ENCODE results near the gene MCAT. TPM values are rescaled to one million over a fixed set of nuclear protein-coding genes. Genes with fewer than 3 reads are reported as not detected.
"Not testable (repeated sequence)": the region's sequence is repeated elsewhere in the genome, so short reads cannot be mapped to it uniquely, and the experiment has no call there.

Gene MCAT
- total RNA-seq, 1 donor from 2014 or later: 22.8 TPM

- DNase-seq (ENCODE audit: extremely low spot score in 2 of 2): no peak
- Histone ChIP-seq H3K4me3 (peak overlapping the region; percentile 52 to 58), H3K4me1 (peaks cover 26% of the 10 kb centered on the region), H3K9me3 (no peaks in the 10 kb centered on the region), H3K36me3 (no peaks in the 10 kb centered on the region), H3K27me3 (no peaks in the 10 kb centered on the region), H3K27ac (peak overlapping the region; percentile 30)
- intact Hi-C loops (cut with DNase I): no loop called here
- TF ChIP-seq POLR2A (IDR thresholded peaks at IDR 0.05) (no peak), CTCF (IDR thresholded peaks at IDR 0.05) (no peak), POLR2AphosphoS5 (IDR thresholded peaks at IDR 0.05; ENCODE audit: insufficient read depth in 1 of 2, low read depth in 1 of 2) (no peak)
These were observed 32.1 kb downstream of the MCAT start for GRCh38 chr22:43110927-43111623.

- peak within 1 kb of the TSS; percentile 30 for H3K27ac ChIP-seq
- TF ChIP-seq POLR2AphosphoS5 (IDR thresholded peaks at IDR 0.05; ENCODE audit: insufficient read depth in 1 of 2, low read depth in 1 of 2): no peak
These were observed 32.7 kb downstream of the MCAT start, which contains the start of gene BIK for GRCh38 chr22:43110444-43110926. BIK (plus strand) TSS chr22:43110750; CDS start chr22:43124023, 13,273 bp downstream.

GRCh38 chr22:43109921-43110443, 33.2 kb downstream of the MCAT start:
- Histone ChIP-seq H3K4me1 (peaks cover 26% of the 10 kb centered on the region), H3K27me3 (no peaks in the 10 kb centered on the region), H3K27ac (no peak overlapping the region), H3K4me3 (peak overlapping the region; percentile 52 to 58), H3K9me3 (no peaks in the 10 kb centered on the region), H3K36me3 (no peaks in the 10 kb centered on the region)
- intact Hi-C loops (cut with DNase I): no loop called here
- no peak for DNase-seq (ENCODE audit: extremely low spot score in 2 of 2)
- TF ChIP-seq POLR2A (IDR thresholded peaks at IDR 0.05): no peak

More at GRCh38 chr22:43110444-43110926, 32.7 kb downstream of the MCAT start, which contains the start of gene BIK:
- Histone ChIP-seq H3K4me3 (peak within 1 kb of the TSS; percentile 52 to 58), H3K36me3 (no peaks in the 10 kb centered on the region), H3K27me3 (no peaks in the 10 kb centered on the region), H3K4me1 (peaks cover 26% of the 10 kb centered on the region), H3K9me3 (no peaks in the 10 kb centered on the region)
- no peak for DNase-seq (ENCODE audit: extremely low spot score in 2 of 2)
- intact Hi-C loops (cut with DNase I): no loop called here

GRCh38 chr22:43109511-43109910, 33.7 kb downstream of the MCAT start:
- TF ChIP-seq CTCF (IDR thresholded peaks at IDR 0.05) (no peak), POLR2A (IDR thresholded peaks at IDR 0.05) (no peak), POLR2AphosphoS5 (IDR thresholded peaks at IDR 0.05; ENCODE audit: insufficient read depth in 1 of 2, low read depth in 1 of 2) (no peak)
- peaks cover 26% of the 10 kb centered on the region for H3K4me1 ChIP-seq
- intact Hi-C loops (cut with DNase I): no loop called here
- no peaks in the 10 kb centered on the region for H3K36me3 ChIP-seq
- no peaks in the 10 kb centered on the region for H3K27me3 ChIP-seq
- no peak overlapping the region for H3K4me3 ChIP-seq
- H3K9me3 ChIP-seq: no peaks in the 10 kb centered on the region
- no peak overlapping the region for H3K27ac ChIP-seq
- no peak for DNase-seq (ENCODE audit: extremely low spot score in 2 of 2)

GRCh38 chr22:43106302-43106701, 36.9 kb downstream of the MCAT start:
- DNase-seq (ENCODE audit: extremely low spot score in 2 of 2): no peak
- H3K9me3 ChIP-seq: no peaks in the 10 kb centered on the region
- no peaks in the 10 kb centered on the region for H3K36me3 ChIP-seq
- H3K27ac ChIP-seq: no peak overlapping the region
- H3K27me3 ChIP-seq: no peaks in the 10 kb centered on the region
- H3K4me3 ChIP-seq: no peak overlapping the region
- H3K4me1 ChIP-seq: peaks cover 18% of the 10 kb centered on the region
- intact Hi-C loops (cut with DNase I): no loop called here
- TF ChIP-seq POLR2A (IDR thresholded peaks at IDR 0.05) (no peak), POLR2AphosphoS5 (IDR thresholded peaks at IDR 0.05; ENCODE audit: insufficient read depth in 1 of 2, low read depth in 1 of 2) (no peak), CTCF (IDR thresholded peaks at IDR 0.05) (no peak)

GRCh38 chr22:43104950-43105349, 38.2 kb downstream of the MCAT start:
- not testable (repeated sequence) for H3K27ac ChIP-seq

GRCh38 chr22:43104056-43104625, 39.1 kb downstream of the MCAT start:
- H3K9me3 ChIP-seq; intact Hi-C loops (cut with DNase I); H3K4me3 ChIP-seq; H3K27me3 ChIP-seq; H3K27ac ChIP-seq; H3K4me1 ChIP-seq; H3K36me3 ChIP-seq; DNase-seq (ENCODE audit: extremely low spot score in 2 of 2): not testable (repeated sequence)

More at GRCh38 chr22:43104950-43105349, 38.2 kb downstream of the MCAT start:
- intact Hi-C loops (cut with DNase I); H3K4me1 ChIP-seq; H3K36me3 ChIP-seq; H3K9me3 ChIP-seq; DNase-seq (ENCODE audit: extremely low spot score in 2 of 2); H3K27me3 ChIP-seq; H3K4me3 ChIP-seq: not testable (repeated sequence)

Data from vagina (tissue), 2 donors.